Stimulated activated CD4-positive, alpha-beta T cell treated with anti-CD3 and anti-CD28 coated beads, Interleukin-12 subunit alpha, Interleukin-12 subunit beta, amount 100 ng/mL, for 4 hours (primary cell): ENCODE data around the gene SCAPER.
"Not testable (repeated sequence)": the region's sequence is repeated elsewhere in the genome, so short reads cannot be mapped to it uniquely, and the experiment has no call there.

Experiments used
- DNase-seq: peaks from one replicate; pipeline ENCODE4 v3.0.0-alpha.2; 2020

SCAPER gene

DNA sequence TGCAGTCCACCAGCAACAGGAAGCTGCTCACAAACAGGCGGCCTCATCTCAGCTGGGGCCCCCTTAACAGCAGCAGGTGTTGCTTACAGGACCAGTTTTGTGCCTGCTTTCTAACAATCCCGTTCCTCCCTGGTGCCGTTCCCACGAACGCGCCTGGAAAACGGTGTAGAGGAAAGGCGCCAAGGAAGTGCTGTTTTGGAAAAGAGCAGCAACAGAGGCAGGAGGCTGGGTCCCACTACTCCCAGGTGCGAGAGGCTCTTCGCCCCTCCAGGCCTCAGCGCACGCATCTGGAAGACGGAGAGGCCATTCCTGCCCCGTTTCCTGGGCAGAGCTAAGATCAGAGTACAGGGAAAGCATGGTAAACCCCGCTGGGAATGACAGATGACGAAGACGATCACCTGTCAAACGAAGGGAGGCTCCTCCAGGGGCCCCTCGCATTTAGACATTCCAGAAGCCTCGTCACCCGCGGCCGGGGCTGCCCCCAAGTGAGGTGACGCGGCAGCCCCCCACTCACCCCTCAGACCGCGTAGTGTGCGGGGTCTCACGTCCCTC lies 603 bp downstream of the SCAPER start:
- DNase-seq: peak; percentile 3

DNA sequence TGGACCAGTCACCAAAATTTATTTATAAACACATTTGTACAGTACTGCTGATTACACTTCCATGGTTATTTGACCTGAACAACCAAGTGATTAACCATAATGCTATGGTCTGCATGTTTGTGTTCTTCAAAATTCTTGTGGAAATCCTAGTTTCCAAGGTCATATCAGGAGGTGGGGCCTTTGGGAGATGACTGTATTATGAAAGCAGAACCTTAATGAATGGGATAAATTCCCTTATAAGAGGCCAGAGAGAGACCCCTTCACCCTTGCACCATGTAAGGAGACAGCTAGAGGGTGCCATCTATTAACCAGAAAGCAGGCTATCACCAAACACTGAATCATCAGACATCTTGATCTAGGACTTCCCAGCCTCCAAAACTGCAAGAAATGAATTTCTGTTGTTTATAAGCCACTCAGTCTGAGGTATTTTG lies 1.9 kb downstream of the SCAPER start:
- no peak for DNase-seq

DNA sequence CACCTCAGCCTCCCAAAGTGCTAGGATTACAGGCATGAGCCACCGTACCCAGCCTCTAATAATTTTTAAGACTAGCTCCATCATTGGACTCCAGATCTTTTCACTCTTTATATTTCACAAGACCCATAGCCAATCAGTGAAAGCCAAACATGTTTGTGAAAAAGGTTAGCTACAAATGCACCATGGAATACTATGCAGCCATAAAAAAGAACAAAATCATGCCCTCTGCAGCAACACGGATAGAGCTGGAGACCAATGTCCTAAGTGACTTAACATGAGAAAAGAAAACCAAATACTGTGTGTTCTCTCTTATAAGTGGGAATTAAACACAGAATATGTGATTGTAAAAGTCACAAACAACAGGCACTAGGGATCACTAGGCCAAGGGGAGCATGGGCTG lies 3.2 kb downstream of the SCAPER start:
- DNase-seq: no peak

DNA sequence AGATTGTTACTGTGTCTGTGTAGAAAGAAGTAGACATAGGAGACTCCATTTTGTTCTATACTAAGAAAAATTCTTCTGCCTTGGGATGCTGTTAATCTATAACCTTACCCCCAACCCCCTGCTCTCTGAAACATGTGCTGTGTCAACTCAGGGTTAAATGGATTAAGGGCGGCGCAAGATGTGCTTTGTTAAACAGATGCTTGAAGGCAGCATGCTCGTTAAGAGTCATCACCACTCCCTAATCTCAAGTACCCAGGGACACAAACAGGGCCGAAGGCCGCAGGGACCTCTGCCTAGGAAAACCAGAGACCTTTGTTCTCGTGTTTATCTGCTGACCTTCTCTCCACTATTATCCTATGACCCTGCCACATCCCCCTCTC lies 5.2 kb downstream of the SCAPER start:
- DNase-seq: not testable (repeated sequence)

DNA sequence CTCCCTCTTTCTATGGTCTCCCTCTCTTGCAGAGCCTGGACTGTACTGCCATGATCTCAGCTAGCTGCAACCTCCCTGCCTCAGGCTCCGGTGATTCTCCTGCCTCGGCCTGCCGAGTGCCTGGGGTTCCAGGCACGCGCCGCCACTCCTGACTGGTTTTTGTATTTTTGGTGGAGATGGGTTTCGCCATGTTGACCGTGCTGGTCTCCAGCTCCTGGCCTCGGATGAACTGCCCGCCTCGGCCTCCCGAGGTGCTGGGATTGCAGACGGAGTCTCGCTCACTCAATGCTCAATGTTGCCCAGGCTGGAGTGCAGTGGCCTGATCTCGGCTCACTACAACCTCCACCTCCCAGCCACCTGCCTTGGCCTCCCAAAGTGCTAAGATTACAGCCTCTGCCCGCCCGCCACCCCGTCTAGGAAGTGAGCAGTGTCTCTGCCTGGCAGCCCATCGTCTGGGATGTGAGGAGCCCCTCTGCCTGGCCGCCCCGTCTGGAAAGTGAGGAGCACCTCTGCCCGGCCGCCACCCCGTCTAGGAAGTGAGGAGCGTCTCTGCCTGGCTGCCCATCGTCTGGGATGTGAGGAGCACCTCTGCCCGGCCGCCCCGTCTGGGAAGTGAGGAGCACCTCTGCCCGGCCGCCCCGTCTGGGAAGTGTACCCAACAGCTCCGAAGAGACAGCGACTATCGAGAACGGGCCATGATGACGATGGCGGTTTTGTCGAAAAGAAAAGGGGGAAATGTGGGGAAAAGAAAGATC lies 5.8 kb downstream of the SCAPER start:
- DNase-seq: not testable (repeated sequence)

DNA sequence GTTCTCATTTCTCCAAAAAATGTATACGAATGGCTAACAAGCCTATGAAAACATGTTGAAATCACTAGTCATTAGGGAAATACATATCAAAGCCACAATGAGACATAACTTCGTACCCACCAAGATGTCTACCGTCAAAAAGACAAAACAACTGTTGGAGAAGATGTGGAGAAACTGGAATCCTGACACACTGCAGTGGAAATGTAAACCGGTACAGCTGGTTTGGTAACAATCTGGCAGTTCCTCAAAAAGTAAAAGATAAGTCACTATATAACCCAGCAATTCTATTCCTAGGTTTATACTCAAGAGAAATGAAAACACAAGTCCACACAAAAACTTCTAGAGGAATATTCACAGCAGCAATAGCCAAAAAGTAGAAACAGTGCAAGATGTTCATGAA lies 7.0 kb downstream of the SCAPER start:
- no peak for DNase-seq

DNA sequence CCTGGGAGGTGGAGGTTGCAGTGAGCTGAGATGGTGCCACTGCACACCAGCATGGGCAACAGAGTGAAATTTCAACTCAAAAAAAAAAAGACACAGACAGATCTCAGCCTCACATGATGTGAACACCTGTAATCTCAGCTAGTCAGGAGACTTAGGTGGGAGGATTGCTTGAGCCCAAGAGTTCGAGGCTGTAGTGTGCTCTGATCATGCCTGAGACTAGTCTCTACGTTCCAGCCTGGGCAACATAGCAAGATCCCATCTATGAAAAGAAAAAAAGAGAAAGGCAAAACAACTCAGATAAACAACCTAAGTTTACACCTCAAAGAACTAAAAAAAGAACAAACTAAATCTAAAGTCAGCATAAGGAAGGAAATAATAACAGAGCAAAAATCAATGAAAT lies 11.0 kb downstream of the SCAPER start:
- no peak for DNase-seq

DNA sequence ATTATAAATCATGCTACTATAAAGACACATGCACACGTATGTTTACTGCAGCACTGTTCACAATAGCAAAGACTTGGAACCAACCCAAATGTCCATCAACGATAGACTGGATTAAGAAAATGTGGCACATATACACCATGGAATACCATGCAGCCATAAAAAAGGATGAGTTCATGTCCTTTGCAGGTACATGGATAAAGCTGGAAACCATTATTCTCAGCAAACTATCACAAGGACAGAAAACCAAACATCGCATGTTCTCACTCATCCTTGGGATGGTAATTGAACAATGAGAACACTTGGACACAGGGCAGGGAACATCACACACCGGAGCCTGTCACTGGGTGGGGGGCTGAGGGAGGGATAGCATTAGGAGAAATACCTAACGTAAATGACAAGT lies 12.3 kb downstream of the SCAPER start:
- DNase-seq: not testable (repeated sequence)

DNA sequence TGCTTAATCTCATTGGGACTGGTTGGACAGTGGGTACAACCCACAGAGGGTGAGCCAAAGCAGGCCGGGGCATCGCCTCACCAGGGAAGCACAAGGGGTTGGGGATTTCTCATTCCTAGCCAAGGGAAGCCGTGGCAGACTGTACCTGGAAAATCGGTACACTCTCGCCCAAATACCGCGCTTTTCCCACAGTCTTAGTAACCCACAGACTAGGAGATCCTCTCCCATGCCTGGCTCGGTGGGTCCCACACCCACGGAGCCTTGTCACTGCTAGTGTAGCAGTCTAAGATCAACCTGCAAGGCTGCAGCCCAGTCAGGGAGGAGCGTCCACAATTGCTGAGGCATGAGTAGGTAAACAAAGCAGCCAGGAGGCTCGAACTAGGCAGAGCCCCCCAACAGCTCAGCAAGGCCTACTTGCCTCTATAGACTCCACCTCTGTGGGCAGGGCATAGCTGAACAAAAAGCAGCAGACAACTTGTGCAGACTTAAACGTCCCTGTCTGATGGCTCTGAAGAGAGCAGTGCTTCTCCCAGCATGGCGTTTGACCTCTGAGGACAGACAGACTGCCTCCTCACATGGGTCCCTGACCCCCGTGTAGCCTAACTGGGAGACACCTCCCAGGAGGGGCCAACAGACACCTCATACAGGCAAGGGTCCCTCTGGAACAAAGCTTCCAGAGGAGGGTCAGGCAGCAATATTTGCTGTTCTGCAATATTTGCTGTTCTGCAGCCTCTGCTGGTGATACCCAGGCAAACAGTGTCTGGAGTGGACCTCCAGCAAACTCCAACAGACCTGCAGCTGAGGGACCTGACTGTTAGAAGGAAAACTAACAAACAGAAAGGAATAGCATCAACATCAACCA lies 17.6 kb downstream of the SCAPER start:
- not testable (repeated sequence) for DNase-seq

DNA sequence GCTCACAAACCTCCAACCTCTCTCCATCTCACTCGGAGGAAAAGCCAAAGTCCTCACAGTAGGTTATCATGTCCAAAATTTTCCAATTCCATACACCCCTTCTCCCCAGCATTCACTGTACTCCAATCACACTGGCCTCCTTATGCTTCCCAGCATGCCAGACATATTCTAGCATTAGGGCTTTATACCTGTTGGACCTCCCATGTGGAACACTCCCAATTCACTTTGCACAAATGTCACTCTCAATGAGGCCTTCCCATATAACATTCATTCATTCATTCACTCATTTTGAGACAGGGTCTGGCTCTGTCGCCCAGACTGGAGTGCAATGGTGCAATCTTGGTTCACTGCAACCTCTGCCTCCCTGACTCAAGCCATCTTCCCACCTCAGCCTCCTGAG lies 19.9 kb downstream of the SCAPER start:
- no peak for DNase-seq

DNA sequence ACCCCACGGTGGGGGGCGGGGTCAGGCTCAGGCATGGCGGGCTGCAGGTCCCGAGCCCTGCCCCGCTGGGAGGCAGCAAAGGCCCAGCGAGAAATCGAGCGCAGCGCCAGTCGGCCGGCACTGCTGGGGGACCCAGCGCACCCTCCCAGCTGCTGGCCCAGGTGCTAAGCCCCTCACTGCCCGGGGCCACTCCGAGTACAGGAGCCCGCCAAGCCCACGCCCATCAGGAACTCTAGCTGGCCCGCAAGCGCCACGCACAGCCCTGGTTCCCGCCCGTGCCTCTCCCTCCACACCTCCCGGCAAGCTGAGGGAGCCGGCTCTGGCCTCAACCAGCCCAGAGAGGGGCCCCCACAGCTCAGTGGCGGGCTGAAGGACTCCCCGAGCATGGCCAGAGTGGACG lies 29.2 kb downstream of the SCAPER start:
- DNase-seq: no peak

DNA sequence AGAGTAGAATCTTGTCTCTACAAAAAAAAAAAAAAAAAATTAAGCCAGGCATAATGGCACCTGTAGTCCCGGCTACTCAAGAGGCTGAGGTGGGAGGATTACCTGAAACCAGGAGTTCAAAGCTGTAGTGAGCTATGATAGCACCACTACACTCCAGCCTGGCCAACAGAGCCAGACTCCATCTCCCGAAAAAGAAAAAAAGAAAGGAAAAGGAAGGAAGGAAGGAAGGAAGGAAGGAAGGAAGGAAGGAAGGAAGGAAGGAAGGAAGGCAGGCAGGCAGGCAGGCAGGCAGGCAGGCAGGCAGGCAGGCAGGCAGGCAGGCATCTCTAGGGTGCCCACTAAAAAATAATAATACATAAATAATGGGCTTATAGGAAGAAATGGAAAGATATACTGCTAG lies 32.1 kb downstream of the SCAPER start:
- DNase-seq: not testable (repeated sequence)

DNA sequence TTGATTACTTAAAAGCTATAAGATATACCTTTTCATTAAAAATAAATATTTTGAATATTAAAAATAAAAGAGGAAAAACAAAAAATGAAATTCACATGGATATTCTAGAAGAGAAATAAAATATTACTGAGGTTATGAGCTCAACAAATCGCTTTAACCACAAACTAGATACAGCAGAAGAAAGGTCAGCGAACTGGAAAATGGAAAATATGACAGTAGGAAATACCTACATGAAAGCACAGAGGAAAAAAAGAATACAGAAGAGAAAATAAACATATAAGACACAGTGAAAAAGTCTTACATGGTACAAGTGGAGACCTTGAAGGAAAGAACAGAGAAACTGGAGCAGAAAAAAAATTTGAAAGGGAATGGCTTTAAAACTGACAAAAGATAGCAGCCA lies 33.2 kb downstream of the SCAPER start:
- DNase-seq: no peak

DNA sequence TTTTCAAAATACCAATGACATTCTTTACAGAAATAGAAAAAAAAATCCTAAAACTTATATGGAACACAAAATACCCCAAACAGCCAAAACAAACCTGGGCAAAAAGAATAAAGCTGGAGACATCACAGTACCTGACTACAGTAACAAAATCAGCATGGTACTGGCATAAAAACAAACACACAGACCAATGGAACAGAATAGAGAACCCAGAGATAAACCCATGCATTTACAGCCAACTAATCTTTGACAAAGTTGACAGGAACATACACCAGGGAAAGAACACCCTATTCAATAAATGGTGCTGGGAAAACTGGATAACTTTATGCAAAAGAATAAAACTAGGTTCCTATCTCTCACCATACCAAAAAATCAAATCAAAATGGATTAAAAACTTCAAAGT lies 36.4 kb downstream of the SCAPER start:
- DNase-seq: no peak

DNA sequence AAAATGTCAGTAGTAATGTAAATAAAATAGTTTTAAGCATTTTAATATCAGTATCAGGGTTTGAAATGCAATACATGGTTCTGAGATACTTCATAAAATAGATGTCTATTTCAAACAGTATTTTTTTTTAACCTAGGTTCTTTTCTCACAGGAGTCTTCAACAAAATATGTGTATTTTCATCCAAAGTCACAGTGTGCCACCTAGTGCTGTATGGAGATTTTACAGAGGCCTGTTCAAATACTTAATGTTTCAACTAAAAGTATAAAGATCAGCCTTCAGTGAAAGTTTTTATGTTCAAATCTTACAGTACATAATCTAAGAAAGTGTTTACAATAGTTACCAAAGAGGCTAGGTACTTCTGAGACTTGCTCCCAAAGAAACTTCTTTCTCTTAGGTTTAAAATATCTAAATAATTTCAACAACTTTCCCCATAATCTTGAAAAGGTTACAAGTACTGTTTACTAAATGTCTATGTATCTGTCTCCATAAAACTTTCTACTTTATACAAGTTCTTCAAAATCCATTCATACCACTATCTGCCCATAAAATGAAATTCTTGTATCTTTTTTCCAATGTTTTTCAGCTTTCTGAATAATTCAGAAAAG lies 38.3 kb downstream of the SCAPER start:
- DNase-seq: no peak

DNA sequence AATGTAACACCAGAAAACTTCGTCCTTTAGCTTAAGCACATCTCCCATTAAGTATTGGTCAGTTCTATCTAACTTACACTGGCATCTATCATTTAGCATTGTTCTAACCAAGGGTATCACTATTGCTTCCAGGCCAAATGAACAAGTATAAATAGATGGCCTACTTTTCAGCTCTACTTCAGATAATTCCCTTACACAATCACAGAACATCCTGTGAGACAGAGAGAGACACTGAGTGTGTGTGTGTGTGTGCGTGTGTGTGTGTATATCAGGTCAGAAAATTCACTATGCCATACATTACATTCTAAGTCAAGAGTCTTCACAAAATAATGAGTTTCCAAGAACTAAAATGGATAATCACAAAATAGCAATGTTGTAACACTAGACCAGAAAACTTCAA lies 39.1 kb downstream of the SCAPER start:
- no peak for DNase-seq

DNA sequence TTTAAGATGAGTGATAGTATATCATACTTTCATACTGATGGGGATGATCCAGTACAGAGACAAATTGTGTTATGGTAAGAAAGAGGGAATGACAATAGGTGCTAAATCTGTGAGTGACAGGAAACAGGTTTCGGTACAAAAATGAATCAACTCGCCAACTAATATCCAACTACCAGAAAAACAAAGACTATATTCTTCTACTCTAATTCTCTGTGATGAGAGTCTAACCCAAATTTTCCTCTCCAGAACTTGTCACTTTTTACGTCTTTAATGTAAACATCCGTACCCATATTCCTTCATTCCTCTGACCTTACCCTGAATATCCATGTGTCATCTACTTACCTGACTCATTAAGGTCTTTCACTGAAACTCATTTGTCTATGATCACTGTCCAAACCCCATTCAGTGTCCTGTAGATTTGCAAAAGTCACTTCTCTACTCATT lies 39.6 kb downstream of the SCAPER start:
- DNase-seq: no peak

DNA sequence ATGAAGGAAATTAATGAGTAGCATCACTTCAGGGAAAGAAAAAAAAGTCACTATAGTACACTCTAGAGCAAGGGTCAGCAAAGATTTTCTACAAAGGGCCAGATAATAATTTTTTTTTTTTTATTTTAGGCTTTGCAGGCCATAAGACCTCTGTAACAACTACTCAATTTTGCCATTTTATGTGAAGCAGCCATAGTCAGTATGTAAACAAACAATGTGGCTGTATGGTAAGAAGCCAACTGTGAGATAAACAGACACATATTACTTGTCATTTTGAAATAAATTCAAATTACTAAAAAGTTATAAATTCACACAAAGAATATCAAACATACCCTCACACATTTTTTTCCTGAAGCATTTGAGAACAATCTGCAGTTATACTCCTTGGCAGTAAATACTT lies 40.6 kb downstream of the SCAPER start:
- DNase-seq: no peak

DNA sequence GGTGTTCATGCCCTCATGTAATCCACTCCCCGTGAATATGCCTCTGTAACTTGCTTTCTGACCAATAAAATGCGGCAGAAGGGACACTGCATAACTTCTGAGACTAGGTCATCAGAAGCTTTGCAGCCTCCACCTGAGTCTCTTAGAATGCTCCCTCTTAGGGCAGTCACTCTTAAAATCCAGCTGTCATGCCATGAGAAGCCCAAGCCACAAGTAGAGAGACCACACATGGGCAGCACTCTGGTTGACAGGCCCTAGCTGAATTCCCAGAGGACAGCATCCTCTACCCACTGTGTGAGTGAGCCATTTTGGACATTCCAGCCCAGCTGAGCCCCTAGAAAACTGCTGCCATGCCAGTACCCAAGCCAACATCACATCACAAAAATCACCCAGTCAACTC lies 41.4 kb downstream of the SCAPER start:
- no peak for DNase-seq

DNA sequence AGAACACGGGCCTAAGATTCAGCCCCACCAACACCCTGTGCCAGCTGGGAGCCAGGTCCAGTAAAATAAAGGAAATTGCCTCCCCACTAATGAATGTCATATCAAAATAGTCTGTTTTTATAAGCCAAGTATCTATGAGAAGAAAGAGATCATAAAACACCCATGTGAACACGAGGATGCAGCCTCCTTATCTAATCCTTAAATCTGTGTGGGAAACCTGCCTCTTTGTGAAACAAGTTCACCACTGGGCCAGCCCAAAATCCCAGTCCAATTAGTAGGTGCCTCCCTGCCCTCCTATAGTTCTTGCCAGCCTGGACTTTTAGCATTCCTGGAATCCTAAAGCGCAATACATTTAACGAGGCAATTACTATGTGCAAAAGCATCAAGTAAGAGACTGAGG lies 42.0 kb downstream of the SCAPER start:
- DNase-seq: no peak

DNA sequence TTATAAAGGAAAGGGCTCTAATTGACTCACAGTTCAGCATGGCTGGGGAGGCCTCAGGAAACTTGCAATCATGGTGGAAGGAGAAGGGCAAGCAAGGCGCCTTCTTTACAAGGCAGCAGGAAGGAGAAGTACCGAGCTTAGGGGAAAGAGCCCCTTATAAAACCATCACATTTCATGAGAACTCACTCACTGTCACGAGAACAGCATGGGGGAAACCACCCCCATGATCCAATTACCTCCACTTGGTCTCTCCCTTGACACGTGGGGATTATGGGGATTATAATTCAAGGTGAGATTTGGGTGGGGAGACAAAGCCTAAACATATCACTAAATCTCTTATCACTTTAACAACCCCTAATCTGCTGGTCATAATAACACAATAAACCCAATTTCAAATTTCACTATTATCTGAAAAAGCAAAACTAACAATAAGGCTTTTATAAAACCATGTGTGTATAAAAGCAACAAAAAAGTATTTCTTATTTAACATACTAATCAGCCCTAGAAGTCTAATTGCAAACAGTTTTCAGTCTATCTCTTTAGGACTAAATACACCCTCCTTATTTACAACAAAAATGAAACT lies 43.2 kb downstream of the SCAPER start:
- no peak for DNase-seq

DNA sequence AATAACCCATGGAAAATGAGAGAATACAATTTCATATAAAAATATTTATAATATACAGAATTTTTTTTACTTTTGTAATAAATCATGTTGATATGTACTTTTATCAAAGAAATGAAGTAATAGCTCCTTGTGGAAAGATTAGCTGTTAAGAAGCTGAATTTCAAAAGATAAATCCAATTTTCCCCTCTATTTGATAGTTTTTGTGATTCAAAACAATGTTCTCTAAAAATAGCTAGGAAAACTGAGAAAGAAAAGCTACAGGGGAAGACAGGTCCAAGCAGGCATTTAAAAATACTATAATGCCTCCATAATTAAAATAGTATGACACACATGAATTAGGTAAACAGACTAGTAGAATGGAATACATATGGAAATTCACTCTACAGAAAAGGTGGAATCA lies 44.9 kb downstream of the SCAPER start:
- no peak for DNase-seq

DNA sequence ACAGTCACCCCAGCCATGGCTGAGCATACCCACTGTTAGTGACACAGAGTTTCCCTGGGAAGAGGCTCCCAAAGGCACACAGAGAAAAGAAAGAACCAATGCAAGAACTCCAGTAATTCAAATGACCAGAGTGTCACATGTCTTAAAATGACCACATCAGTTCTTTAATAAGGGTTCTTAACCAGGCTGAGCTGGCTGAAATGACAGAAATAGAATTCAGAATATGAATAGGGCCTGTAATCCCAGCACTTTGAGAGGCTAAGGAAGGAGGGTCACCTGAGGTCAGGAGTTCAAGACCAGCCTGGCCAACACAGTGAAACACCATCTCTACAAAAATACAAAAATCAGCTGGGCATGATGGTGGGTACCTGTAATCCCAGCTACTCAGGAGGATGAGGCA lies 54.8 kb downstream of the SCAPER start:
- DNase-seq: not testable (repeated sequence)
